Endodermal cell (in vitro differentiated cells): ENCODE results near the gene SOX13. TPM values are rescaled to one million over a fixed set of nuclear protein-coding genes. Genes with fewer than 3 reads are reported as not detected.

Source experiments
- DNase-seq: peaks from one replicate; pipeline ENCODE4 v3.0.0-alpha.2; 2017
- H3K27ac ChIP-seq: 2 replicates; pipeline ENCODE4 v1.5.1; 2013; ENCODE audit warnings: mild to moderate bottlenecking, low read depth, low read length, moderate library complexity
- H3K27me3 ChIP-seq: 2 replicates; pipeline ENCODE4 v1.6.1; 2013; ENCODE audit warnings: mild to moderate bottlenecking, low read length, moderate library complexity; ENCODE audit not compliant: insufficient read depth, control insufficient read depth, poor library complexity, severe bottlenecking
- H3K36me3 ChIP-seq: 2 replicates; pipeline ENCODE4 v1.7.0; 2013; ENCODE audit warnings: mild to moderate bottlenecking, low read length, moderate library complexity; ENCODE audit not compliant: control insufficient read depth, insufficient read depth
- H3K4me1 ChIP-seq: one replicate; pipeline ENCODE4 v1.7.0; 2013; ENCODE audit warnings: low read length; ENCODE audit not compliant: control insufficient read depth, insufficient read depth
- H3K4me3 ChIP-seq: 2 replicates; pipeline ENCODE4 v1.5.1; 2013; ENCODE audit warnings: mild to moderate bottlenecking, low read length, moderate library complexity
- H3K9ac ChIP-seq: 2 replicates; pipeline ENCODE4 v1.6.1; 2013; ENCODE audit warnings: mild to moderate bottlenecking, low read length, moderate library complexity; ENCODE audit not compliant: poor library complexity, severe bottlenecking; ENCODE audit errors: extremely low read depth
- H3K9me3 ChIP-seq: 2 replicates; pipeline ENCODE4 v1.6.1; 2013; ENCODE audit warnings: mild to moderate bottlenecking, low read length, moderate library complexity; ENCODE audit not compliant: control insufficient read depth
- H3K27ac Mint-ChIP-seq: 2 replicates; pipeline ENCODE4 v1.8.0; 2020; ENCODE audit warnings: mixed read lengths
- H3K27me3 Mint-ChIP-seq: 2 replicates; pipeline ENCODE4 v1.8.0; 2021; ENCODE audit warnings: mild to moderate bottlenecking, mixed read lengths; ENCODE audit not compliant: insufficient read depth
- H3K36me3 Mint-ChIP-seq: 2 replicates; pipeline ENCODE4 v1.8.0; 2020; ENCODE audit warnings: low read depth, mixed read lengths
- H3K4me1 Mint-ChIP-seq: 2 replicates; pipeline ENCODE4 v1.8.0; 2020; ENCODE audit warnings: mixed read lengths
- H3K4me3 Mint-ChIP-seq: 2 replicates; pipeline ENCODE4 v1.8.0; 2020; ENCODE audit warnings: mild to moderate bottlenecking, moderate library complexity, mixed read lengths
- H3K9me3 Mint-ChIP-seq: 2 replicates; pipeline ENCODE4 v1.8.0; 2020; ENCODE audit warnings: mild to moderate bottlenecking, mixed read lengths
- WGBS, 2 experiments: methylation state at CpG; one replicate each; pipeline versions ENCODE4 v1.1.5 to v1.1.7; 2013; ENCODE audit warnings: missing lambda C conversion rate in 2 of 2, mixed read lengths in 1 of 2; ENCODE audit not compliant: insufficient coverage in 1 of 2, insufficient read length in 1 of 2; 5-methylcytosine and 5-hydroxymethylcytosine counted together
- total RNA-seq, 2 donors: library from RNA; stranded (reverse); fragmentation: NEBNext Ultra II Directional in 1 of 2; extraction: Animal tissue kit (Norgen Biotek cat#: 25700) in 1 of 2; gene quantifications; 2 replicates in 1 of 2; 3 replicates in 1 of 2; pipeline ENCODE4 v1.2.1, GENCODE V29; 2021
- TF ChIP-seq, protein P1 (sequence below): fragments of 200-600 bp; sonication (generic); conservative IDR thresholded peaks from 2 replicates; pipeline ENCODE4 v1.5.0; 2021; ENCODE audit warnings: antibody characterized with exemption, mild to moderate bottlenecking

Gene SOX13
- total RNA-seq, 2 donors from 2014 or later: 75.3 to 85.3 TPM

DNA sequence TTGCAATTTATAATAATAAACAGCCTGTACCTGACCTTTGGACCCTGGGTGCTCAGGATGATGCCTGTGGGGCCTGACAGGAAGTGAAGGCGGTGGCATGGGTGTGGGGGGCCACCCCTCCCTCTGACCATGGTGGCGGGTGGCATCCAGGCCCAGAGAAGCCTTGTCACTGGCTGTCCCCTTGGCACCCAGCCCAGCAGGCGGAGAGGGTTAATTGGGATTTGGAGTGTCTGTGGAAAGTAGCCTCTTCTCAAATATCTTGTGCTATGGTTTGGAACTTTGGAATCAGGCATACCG lies 20.5 kb downstream of the SOX13 start:
- no peaks in the 10 kb centered on the region for H3K9me3 ChIP-seq
- H3K27ac ChIP-seq: peak overlapping the region; percentile 91
- no peak overlapping the region for H3K9ac ChIP-seq
- no peak overlapping the region for H3K4me3 ChIP-seq
- Mint-ChIP-seq H3K27me3 (no peaks in the 10 kb centered on the region), H3K4me1 (peaks cover 61% of the 10 kb centered on the region), H3K9me3 (no peaks in the 10 kb centered on the region), H3K4me3 (no peak overlapping the region), H3K36me3 (peaks cover 1% of the 10 kb centered on the region), H3K27ac (no peak overlapping the region)
- H3K36me3 ChIP-seq: no peaks in the 10 kb centered on the region
- peaks cover 7% of the 10 kb centered on the region for H3K4me1 ChIP-seq
- TF ChIP-seq, protein P1, sequence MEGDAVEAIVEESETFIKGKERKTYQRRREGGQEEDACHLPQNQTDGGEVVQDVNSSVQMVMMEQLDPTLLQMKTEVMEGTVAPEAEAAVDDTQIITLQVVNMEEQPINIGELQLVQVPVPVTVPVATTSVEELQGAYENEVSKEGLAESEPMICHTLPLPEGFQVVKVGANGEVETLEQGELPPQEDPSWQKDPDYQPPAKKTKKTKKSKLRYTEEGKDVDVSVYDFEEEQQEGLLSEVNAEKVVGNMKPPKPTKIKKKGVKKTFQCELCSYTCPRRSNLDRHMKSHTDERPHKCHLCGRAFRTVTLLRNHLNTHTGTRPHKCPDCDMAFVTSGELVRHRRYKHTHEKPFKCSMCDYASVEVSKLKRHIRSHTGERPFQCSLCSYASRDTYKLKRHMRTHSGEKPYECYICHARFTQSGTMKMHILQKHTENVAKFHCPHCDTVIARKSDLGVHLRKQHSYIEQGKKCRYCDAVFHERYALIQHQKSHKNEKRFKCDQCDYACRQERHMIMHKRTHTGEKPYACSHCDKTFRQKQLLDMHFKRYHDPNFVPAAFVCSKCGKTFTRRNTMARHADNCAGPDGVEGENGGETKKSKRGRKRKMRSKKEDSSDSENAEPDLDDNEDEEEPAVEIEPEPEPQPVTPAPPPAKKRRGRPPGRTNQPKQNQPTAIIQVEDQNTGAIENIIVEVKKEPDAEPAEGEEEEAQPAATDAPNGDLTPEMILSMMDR: no peak
- DNase-seq: no peak
- WGBS, 2 experiments: 80 to 88% methylated on average over 1 to 4 of the region's 4 CpGs
- no peaks in the 10 kb centered on the region for H3K27me3 ChIP-seq

DNA sequence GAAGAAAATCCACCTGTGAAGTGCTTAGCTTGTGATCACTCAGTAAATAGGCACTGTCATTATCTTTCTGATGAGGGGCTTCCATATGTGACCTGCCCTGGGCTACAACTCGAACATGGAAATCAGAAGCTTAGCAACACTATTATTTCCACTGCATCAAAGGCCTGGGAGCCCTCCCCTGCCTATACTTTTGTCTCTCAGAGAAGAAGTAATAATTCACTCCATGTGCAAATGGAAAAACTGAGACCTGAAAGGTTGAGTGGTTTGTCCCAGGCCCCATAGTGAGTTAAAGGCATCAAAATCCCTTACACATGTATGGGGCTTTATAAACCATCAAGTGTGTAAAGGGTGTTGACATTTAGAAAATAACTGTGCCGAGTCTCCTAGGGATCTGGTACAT lies 20.9 kb downstream of the SOX13 start:
- 57 to 78% methylated on average over 1 to 2 of the region's 2 CpGs for WGBS, 2 experiments
- no peaks in the 10 kb centered on the region for H3K27me3 Mint-ChIP-seq
- Histone ChIP-seq H3K9me3 (no peaks in the 10 kb centered on the region), H3K4me3 (no peak overlapping the region), H3K4me1 (peaks cover 7% of the 10 kb centered on the region), H3K27me3 (no peaks in the 10 kb centered on the region), H3K27ac (peak overlapping the region; percentile 91), H3K9ac (no peak overlapping the region), H3K36me3 (no peaks in the 10 kb centered on the region)
- H3K4me3 Mint-ChIP-seq: no peak overlapping the region
- no peak for DNase-seq
- peaks cover 60% of the 10 kb centered on the region for H3K4me1 Mint-ChIP-seq
- TF ChIP-seq, protein P1: no peak
- H3K9me3 Mint-ChIP-seq: no peaks in the 10 kb centered on the region
- H3K27ac Mint-ChIP-seq: peak overlapping the region; percentile 44
- H3K36me3 Mint-ChIP-seq: peaks cover 1% of the 10 kb centered on the region

DNA sequence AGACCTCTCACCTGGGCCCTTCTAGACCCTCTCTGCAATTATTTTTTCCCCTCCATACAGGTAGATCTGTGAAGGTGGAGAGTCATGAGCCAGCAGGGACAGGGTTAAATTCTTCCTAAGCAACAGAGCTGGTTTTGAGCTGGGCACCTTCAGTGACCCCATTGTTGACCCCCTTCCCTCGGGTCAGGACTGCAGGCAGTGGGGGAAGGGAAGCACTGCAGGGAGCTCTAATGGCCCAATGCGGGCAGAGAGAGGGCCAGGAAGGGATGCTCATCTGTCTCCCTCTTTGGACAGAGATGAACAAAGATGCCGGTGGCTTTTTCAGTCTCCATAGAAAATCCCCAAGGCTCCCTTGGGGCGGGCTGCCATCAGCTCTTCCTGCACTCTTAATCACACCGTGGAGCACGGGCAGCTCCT lies 21.4 kb downstream of the SOX13 start:
- peak overlapping the region; percentile 44 for H3K27ac Mint-ChIP-seq
- Histone ChIP-seq H3K27me3 (no peaks in the 10 kb centered on the region), H3K9ac (no peak overlapping the region), H3K9me3 (no peaks in the 10 kb centered on the region), H3K4me1 (peaks cover 7% of the 10 kb centered on the region), H3K27ac (peak overlapping the region; percentile 91), H3K4me3 (no peak overlapping the region), H3K36me3 (no peaks in the 10 kb centered on the region)
- H3K4me1 Mint-ChIP-seq: peaks cover 55% of the 10 kb centered on the region
- TF ChIP-seq, protein P1: no peak
- no peaks in the 10 kb centered on the region for H3K27me3 Mint-ChIP-seq
- peaks cover 1% of the 10 kb centered on the region for H3K36me3 Mint-ChIP-seq
- H3K4me3 Mint-ChIP-seq: peak overlapping the region; percentile 16
- WGBS, 2 experiments: 33 to 48% methylated on average over 3 to 6 of the region's 6 CpGs
- H3K9me3 Mint-ChIP-seq: no peaks in the 10 kb centered on the region
- no peak for DNase-seq
